ENCODE measurements around the gene KCNE5.
"Not testable (repeated sequence)": the region's sequence is repeated elsewhere in the genome, so short reads cannot be mapped to it uniquely, and the experiment has no call there.

Gene KCNE5

GRCh38 chrX:109656774-109657173 lies 31.8 kb upstream of the KCNE5 start:
- no peak overlapping the region for H3K27ac ChIP-seq (ENCODE audit: insufficient read depth in 1 of 2, low read depth in 1 of 2, low read length in 2 of 2, poor library complexity in 1 of 2, severe bottlenecking in 2 of 2)
- no peaks in the 10 kb centered on the region for H3K27me3 ChIP-seq (replicated peaks in 2 of 5; ENCODE audit: control insufficient read depth in 4 of 5, insufficient read depth in 5 of 5, low read length in 4 of 5)
- ChIA-PET CTCF (no interaction called here), POLR2A (no interaction called here)
- peaks cover 0 to 2% (median 0%) of the 10 kb centered on the region in 5 experiments for H3K9me3 ChIP-seq (ENCODE audit: control extremely low read depth in 1 of 5, control insufficient read depth in 4 of 5, insufficient read depth in 2 of 5, low read depth in 1 of 5, low read length in 4 of 5)
- H3K4me1 ChIP-seq (ENCODE audit: control extremely low read depth in 1 of 4, control insufficient read depth in 4 of 4, insufficient read depth in 4 of 4, low read length in 3 of 4), result no peaks in the 10 kb centered on the region
- DNase-seq, result no peak
- H3K4me3 ChIP-seq (ENCODE audit: control insufficient read depth in 1 of 7, extremely low read depth in 1 of 7, insufficient read depth in 4 of 7, low read depth in 2 of 7, low read length in 6 of 7), result no peak overlapping the region
- H3K36me3 ChIP-seq (ENCODE audit: control insufficient read depth in 4 of 4, insufficient read depth in 4 of 4, low read length in 3 of 4), result peaks cover 6 to 21% (median 14%) of the 10 kb centered on the region in 4 experiments
- 75% methylated on average over 2 of the region's 4 CpGs for WGBS (ENCODE audit: insufficient coverage)

DNA sequence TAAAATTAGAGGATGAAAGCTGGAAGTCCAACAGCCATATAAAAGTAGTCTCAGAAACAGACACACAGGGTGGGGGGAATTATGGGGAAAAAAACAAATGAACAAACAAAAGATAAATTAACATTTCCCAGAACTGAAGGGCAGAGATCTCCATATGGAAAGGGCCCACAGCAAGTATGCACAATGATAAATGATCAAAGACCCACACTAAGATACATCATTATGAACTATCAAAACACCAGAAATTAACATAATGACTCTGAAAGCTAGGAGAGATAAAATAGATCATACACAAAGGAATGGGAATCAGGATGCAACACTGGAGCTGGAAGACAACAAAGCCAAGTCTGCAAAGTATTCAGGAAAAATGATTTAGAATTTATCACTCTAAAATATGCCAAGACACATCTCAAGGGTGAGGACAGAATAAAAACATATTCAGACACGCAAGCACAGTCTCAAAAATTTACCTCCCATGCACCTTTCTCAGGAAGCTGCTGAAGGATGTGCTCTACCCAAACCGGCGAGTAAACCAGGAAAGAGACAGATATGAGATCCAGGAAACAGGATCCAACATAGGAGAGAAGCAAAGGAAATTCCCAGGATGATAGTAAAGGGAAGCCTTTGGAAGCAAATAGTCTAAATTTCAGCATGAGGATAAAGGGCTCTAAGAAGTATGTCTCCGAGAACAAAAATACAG lies 30.7 kb upstream of the KCNE5 start:
- H3K27me3 ChIP-seq (replicated peaks in 2 of 5; ENCODE audit: control insufficient read depth in 4 of 5, insufficient read depth in 5 of 5, low read length in 4 of 5), result no peaks in the 10 kb centered on the region
- no peak overlapping the region for H3K27ac ChIP-seq (ENCODE audit: insufficient read depth in 1 of 2, low read depth in 1 of 2, low read length in 2 of 2, poor library complexity in 1 of 2, severe bottlenecking in 2 of 2)
- POLR2A ChIA-PET, result no interaction called here
- peaks cover 6 to 16% (median 14%) of the 10 kb centered on the region in 4 experiments for H3K36me3 ChIP-seq (ENCODE audit: control insufficient read depth in 4 of 4, insufficient read depth in 4 of 4, low read length in 3 of 4)
- CTCF ChIA-PET, result no interaction called here
- no peaks in the 10 kb centered on the region for H3K4me1 ChIP-seq (ENCODE audit: control extremely low read depth in 1 of 4, control insufficient read depth in 4 of 4, insufficient read depth in 4 of 4, low read length in 3 of 4)
- no peak for DNase-seq
- H3K9me3 ChIP-seq (ENCODE audit: control extremely low read depth in 1 of 5, control insufficient read depth in 4 of 5, insufficient read depth in 2 of 5, low read depth in 1 of 5, low read length in 4 of 5), result peaks cover 0 to 2% (median 0%) of the 10 kb centered on the region in 5 experiments
- H3K4me3 ChIP-seq (ENCODE audit: control insufficient read depth in 1 of 7, extremely low read depth in 1 of 7, insufficient read depth in 4 of 7, low read depth in 2 of 7, low read length in 6 of 7), result no peak overlapping the region
- no CpG with 5 or more reads among the region's 4 CpGs for WGBS (ENCODE audit: insufficient coverage)

GRCh38 chrX:109654516-109655109 lies 29.6 kb upstream of the KCNE5 start:
- peaks cover 6 to 16% (median 14%) of the 10 kb centered on the region in 4 experiments for H3K36me3 ChIP-seq (ENCODE audit: control insufficient read depth in 4 of 4, insufficient read depth in 4 of 4, low read length in 3 of 4)
- no peaks in the 10 kb centered on the region for H3K4me1 ChIP-seq (ENCODE audit: control extremely low read depth in 1 of 4, control insufficient read depth in 4 of 4, insufficient read depth in 4 of 4, low read length in 3 of 4)
- no peak overlapping the region for H3K27ac ChIP-seq (ENCODE audit: insufficient read depth in 1 of 2, low read depth in 1 of 2, low read length in 2 of 2, poor library complexity in 1 of 2, severe bottlenecking in 2 of 2)
- no peaks in the 10 kb centered on the region for H3K27me3 ChIP-seq (replicated peaks in 2 of 5; ENCODE audit: control insufficient read depth in 4 of 5, insufficient read depth in 5 of 5, low read length in 4 of 5)
- DNase-seq, result peak in 2 of 3 donors; percentile 20 to 38
- H3K9me3 ChIP-seq (ENCODE audit: control extremely low read depth in 1 of 5, control insufficient read depth in 4 of 5, insufficient read depth in 2 of 5, low read depth in 1 of 5, low read length in 4 of 5), result peaks cover 0 to 2% (median 0%) of the 10 kb centered on the region in 5 experiments
- H3K4me3 ChIP-seq (ENCODE audit: control insufficient read depth in 1 of 7, extremely low read depth in 1 of 7, insufficient read depth in 4 of 7, low read depth in 2 of 7, low read length in 6 of 7), result no peak overlapping the region
- CTCF ChIA-PET, result no interaction called here
- 82% methylated on average over 4 of the region's 5 CpGs for WGBS (ENCODE audit: insufficient coverage)
- POLR2A ChIA-PET, result no interaction called here

DNA sequence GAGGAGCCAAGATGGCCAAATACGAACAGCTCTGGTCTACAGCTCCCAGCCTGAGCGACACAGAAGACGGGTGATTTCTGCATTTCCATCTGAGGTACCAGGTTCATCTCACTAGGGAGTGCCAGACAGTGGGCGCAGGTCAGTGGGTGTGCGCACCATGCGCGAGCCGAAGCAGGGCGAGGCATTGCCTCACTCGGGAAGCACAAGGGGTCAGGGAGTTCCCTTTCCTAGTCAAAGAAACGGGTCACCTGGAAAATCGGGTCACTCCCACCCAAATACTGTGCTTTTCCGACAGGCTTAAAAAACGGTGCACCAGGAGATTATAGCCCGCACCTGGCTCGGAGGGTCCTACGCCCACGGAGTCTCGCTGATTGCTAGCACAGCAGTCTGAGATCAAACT lies 19.7 kb upstream of the KCNE5 start:
- CTCF ChIA-PET; H3K36me3 ChIP-seq (ENCODE audit: control insufficient read depth in 4 of 4, insufficient read depth in 4 of 4, low read length in 3 of 4); H3K4me1 ChIP-seq (ENCODE audit: control extremely low read depth in 1 of 4, control insufficient read depth in 4 of 4, insufficient read depth in 4 of 4, low read length in 3 of 4); DNase-seq; H3K9me3 ChIP-seq (ENCODE audit: control extremely low read depth in 1 of 5, control insufficient read depth in 4 of 5, insufficient read depth in 2 of 5, low read depth in 1 of 5, low read length in 4 of 5); H3K27ac ChIP-seq (ENCODE audit: insufficient read depth in 1 of 2, low read depth in 1 of 2, low read length in 2 of 2, poor library complexity in 1 of 2, severe bottlenecking in 2 of 2); H3K27me3 ChIP-seq (replicated peaks in 2 of 5; ENCODE audit: control insufficient read depth in 4 of 5, insufficient read depth in 5 of 5, low read length in 4 of 5); H3K4me3 ChIP-seq (ENCODE audit: control insufficient read depth in 1 of 7, extremely low read depth in 1 of 7, insufficient read depth in 4 of 7, low read depth in 2 of 7, low read length in 6 of 7); POLR2A ChIA-PET: not testable (repeated sequence)
- WGBS (ENCODE audit: insufficient coverage), result 91% methylated on average over 8 of the region's 19 CpGs

DNA sequence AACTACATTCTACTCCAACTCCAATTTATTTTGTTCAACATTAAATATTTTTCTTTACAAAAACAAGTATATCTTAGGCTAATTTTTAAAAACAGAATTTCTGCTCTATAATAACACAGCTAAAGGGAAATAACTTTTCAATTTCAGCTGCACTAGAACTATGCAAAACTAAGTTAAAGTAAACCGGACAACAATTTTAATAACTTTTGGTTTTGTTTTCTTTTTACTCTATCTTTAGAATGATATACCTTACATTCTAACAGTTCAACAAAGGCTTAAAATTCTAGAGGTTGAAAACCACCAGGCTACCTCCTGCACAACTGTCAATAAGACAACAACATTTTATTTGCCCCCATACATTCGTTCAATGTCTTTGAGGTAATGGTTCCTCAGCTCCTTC lies 18.7 kb upstream of the KCNE5 start:
- Histone ChIP-seq H3K4me3 (ENCODE audit: control insufficient read depth in 1 of 7, extremely low read depth in 1 of 7, insufficient read depth in 4 of 7, low read depth in 2 of 7, low read length in 6 of 7) (no peak overlapping the region), H3K4me1 (ENCODE audit: control extremely low read depth in 1 of 4, control insufficient read depth in 4 of 4, insufficient read depth in 4 of 4, low read length in 3 of 4) (no peaks in the 10 kb centered on the region), H3K27ac (ENCODE audit: insufficient read depth in 1 of 2, low read depth in 1 of 2, low read length in 2 of 2, poor library complexity in 1 of 2, severe bottlenecking in 2 of 2) (no peak overlapping the region), H3K27me3 (replicated peaks in 2 of 5; ENCODE audit: control insufficient read depth in 4 of 5, insufficient read depth in 5 of 5, low read length in 4 of 5) (no peaks in the 10 kb centered on the region), H3K36me3 (ENCODE audit: control insufficient read depth in 4 of 4, insufficient read depth in 4 of 4, low read length in 3 of 4) (no peaks in the 10 kb centered on the region), H3K9me3 (ENCODE audit: control extremely low read depth in 1 of 5, control insufficient read depth in 4 of 5, insufficient read depth in 2 of 5, low read depth in 1 of 5, low read length in 4 of 5) (no peaks in the 10 kb centered on the region)
- ChIA-PET CTCF (interaction anchor here (1.3 kb wide), 1 partner anchor 158 kb away, joined by 4 read pairs; no protein-coding TSS in a partner anchor), POLR2A (no interaction called here)
- 82% methylated on average over 1 of the region's 2 CpGs for WGBS (ENCODE audit: insufficient coverage)
- no peak for DNase-seq

DNA sequence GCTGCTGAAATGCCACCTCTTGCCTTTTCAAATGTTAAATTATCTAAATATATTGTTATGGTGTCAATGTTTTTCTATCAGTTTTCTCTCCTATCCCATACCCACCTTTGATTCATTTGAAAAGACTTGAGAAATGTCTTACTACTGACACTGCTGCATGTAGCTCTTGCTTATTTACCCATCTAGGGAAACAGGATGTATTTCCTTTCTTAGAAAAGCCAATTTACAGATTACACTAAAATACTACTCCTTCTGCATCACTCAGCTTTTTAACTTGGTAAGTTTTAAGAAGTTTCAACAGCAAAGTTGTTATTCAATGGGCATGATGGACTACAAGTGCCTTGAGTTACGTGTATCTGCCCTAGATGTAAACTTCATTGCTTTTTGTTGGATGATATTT lies 13.2 kb upstream of the KCNE5 start:
- no peaks in the 10 kb centered on the region for H3K36me3 ChIP-seq (ENCODE audit: control insufficient read depth in 4 of 4, insufficient read depth in 4 of 4, low read length in 3 of 4)
- H3K27ac ChIP-seq (ENCODE audit: insufficient read depth in 1 of 2, low read depth in 1 of 2, low read length in 2 of 2, poor library complexity in 1 of 2, severe bottlenecking in 2 of 2), result no peak overlapping the region
- WGBS (ENCODE audit: insufficient coverage), result 80% methylated on average over 1 of the region's 1 CpG
- no peaks in the 10 kb centered on the region for H3K27me3 ChIP-seq (replicated peaks in 2 of 5; ENCODE audit: control insufficient read depth in 4 of 5, insufficient read depth in 5 of 5, low read length in 4 of 5)
- DNase-seq, result no peak
- ChIA-PET CTCF (no interaction called here), POLR2A (no interaction called here)
- H3K4me1 ChIP-seq (ENCODE audit: control extremely low read depth in 1 of 4, control insufficient read depth in 4 of 4, insufficient read depth in 4 of 4, low read length in 3 of 4), result no peaks in the 10 kb centered on the region
- no peaks in the 10 kb centered on the region for H3K9me3 ChIP-seq (ENCODE audit: control extremely low read depth in 1 of 5, control insufficient read depth in 4 of 5, insufficient read depth in 2 of 5, low read depth in 1 of 5, low read length in 4 of 5)
- no peak overlapping the region for H3K4me3 ChIP-seq (ENCODE audit: control insufficient read depth in 1 of 7, extremely low read depth in 1 of 7, insufficient read depth in 4 of 7, low read depth in 2 of 7, low read length in 6 of 7)

DNA sequence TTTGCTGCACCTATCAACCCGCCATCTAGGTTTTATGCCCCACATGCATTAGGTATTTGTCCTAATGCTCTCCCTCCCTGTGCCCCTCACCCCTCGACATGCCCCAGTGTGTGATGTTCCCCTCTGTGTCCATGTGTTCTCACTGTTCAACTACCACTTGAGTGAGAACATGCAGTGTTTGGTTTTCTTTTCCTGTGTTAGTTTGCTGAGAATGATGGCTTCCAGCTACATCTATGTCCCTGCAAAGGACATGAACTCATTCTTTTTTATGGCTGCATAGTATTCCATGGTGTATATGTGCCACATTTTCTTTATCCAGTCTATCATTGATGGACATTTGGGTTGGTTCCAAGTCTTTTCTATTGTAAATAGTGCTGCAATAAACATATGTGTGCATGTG lies 12.5 kb upstream of the KCNE5 start:
- DNase-seq; H3K4me1 ChIP-seq (ENCODE audit: control extremely low read depth in 1 of 4, control insufficient read depth in 4 of 4, insufficient read depth in 4 of 4, low read length in 3 of 4); H3K4me3 ChIP-seq (ENCODE audit: control insufficient read depth in 1 of 7, extremely low read depth in 1 of 7, insufficient read depth in 4 of 7, low read depth in 2 of 7, low read length in 6 of 7); H3K36me3 ChIP-seq (ENCODE audit: control insufficient read depth in 4 of 4, insufficient read depth in 4 of 4, low read length in 3 of 4); H3K9me3 ChIP-seq (ENCODE audit: control extremely low read depth in 1 of 5, control insufficient read depth in 4 of 5, insufficient read depth in 2 of 5, low read depth in 1 of 5, low read length in 4 of 5); POLR2A ChIA-PET; CTCF ChIA-PET; H3K27me3 ChIP-seq (replicated peaks in 2 of 5; ENCODE audit: control insufficient read depth in 4 of 5, insufficient read depth in 5 of 5, low read length in 4 of 5); H3K27ac ChIP-seq (ENCODE audit: insufficient read depth in 1 of 2, low read depth in 1 of 2, low read length in 2 of 2, poor library complexity in 1 of 2, severe bottlenecking in 2 of 2): not testable (repeated sequence)
- 86% methylated on average over 2 of the region's 2 CpGs for WGBS (ENCODE audit: insufficient coverage)
